Keratinocyte (primary cell): ENCODE data around the gene ZCCHC7.
"Not testable (repeated sequence)": the region's sequence is repeated elsewhere in the genome, so short reads cannot be mapped to it uniquely, and the experiment has no call there.

Experiments
- EZH2 ChIP-seq: IDR thresholded peaks from one replicate; pipeline ENCODE4 v1.6.1; 2012; ENCODE audit warnings: inconsistent platforms, mild to moderate bottlenecking, low read length, moderate library complexity
- TF ChIP-seq, protein P1 (sequence below), 3 experiments: IDR thresholded peaks in 1 of 3; conservative IDR thresholded peaks in 1 of 3; optimal IDR thresholded peaks in 1 of 3; 2 replicates in 2 of 3; 3 replicates in 1 of 3; pipeline versions ENCODE3 to v1.5.1; 2011; ENCODE audit warnings: low read length in 3 of 3, mild to moderate bottlenecking in 3 of 3, moderate library complexity in 2 of 3, control low read depth in 1 of 3, inconsistent platforms in 1 of 3; ENCODE audit not compliant: insufficient read depth in 2 of 3; ENCODE audit errors: extremely low read depth in 1 of 3

DNA sequence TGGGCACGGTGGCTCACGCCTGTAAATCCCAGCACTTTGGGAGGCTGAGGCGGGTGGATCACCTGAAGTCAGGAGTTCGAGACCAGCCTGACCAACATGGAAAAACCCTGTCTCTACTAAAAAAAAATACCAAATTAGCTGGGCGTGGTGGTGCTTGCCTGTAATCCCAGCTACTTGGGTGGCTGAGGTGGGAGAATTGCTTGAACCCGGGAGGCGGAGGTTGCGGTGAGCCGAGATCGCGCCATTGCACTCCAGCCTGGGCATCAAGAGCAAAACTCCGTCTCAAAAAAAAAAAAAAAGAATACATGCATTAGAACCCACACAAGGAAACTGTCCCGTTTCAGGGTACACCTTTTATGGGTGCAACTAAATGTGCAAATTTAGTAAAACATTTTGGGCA is 70.4 kb downstream of the ZCCHC7 start:
- TF ChIP-seq, protein P1, sequence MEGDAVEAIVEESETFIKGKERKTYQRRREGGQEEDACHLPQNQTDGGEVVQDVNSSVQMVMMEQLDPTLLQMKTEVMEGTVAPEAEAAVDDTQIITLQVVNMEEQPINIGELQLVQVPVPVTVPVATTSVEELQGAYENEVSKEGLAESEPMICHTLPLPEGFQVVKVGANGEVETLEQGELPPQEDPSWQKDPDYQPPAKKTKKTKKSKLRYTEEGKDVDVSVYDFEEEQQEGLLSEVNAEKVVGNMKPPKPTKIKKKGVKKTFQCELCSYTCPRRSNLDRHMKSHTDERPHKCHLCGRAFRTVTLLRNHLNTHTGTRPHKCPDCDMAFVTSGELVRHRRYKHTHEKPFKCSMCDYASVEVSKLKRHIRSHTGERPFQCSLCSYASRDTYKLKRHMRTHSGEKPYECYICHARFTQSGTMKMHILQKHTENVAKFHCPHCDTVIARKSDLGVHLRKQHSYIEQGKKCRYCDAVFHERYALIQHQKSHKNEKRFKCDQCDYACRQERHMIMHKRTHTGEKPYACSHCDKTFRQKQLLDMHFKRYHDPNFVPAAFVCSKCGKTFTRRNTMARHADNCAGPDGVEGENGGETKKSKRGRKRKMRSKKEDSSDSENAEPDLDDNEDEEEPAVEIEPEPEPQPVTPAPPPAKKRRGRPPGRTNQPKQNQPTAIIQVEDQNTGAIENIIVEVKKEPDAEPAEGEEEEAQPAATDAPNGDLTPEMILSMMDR (optimal IDR thresholded peaks at IDR 0.05 in 1 of 3, IDR thresholded peaks at IDR 0.05 in 1 of 3, conservative IDR thresholded peaks at IDR 0.05 in 1 of 3; ENCODE audit: extremely low read depth in 1 of 3, insufficient read depth in 2 of 3, low read length in 3 of 3): not testable (repeated sequence)
- not testable (repeated sequence) for TF ChIP-seq EZH2
